ENCODE results near the gene FGFR2. TPM values are rescaled to one million over a fixed set of nuclear protein-coding genes. Genes with fewer than 3 reads are reported as not detected.

Gene FGFR2
- total and polyA plus RNA-seq, 2 of the 4 experiments (the other 2 are of a cell fraction) = not detected

- Histone ChIP-seq H3K56ac (ENCODE audit: extremely low read depth, insufficient read depth, low read length) (no peak overlapping the region), H3K4ac (ENCODE audit: low read depth, low read length) (no peak overlapping the region), H3K4me1 (ENCODE audit: control insufficient read depth, insufficient read depth, low read length) (no peaks in the 10 kb centered on the region), H3K23ac (ENCODE audit: low read depth, low read length) (no peak overlapping the region), H4K8ac (ENCODE audit: low read depth in 2 of 2, low read length in 2 of 2) (no peak overlapping the region), H3K4me3 (ENCODE audit: insufficient read depth, low read depth, low read length) (no peak overlapping the region), H2BK20ac (ENCODE audit: low read depth, low read length) (no peak overlapping the region), H4K20me1 (ENCODE audit: insufficient read depth, low read length) (no peaks in the 10 kb centered on the region), H3K14ac (replicated peaks; ENCODE audit: low read depth, low read length) (no peak overlapping the region), H3K9me3 (ENCODE audit: control insufficient read depth, insufficient read depth, low read length) (peaks cover 43% of the 10 kb centered on the region), H2BK15ac (ENCODE audit: low read depth, low read length) (no peak overlapping the region), H2AK9ac (replicated peaks; ENCODE audit: low read depth, low read length, poor library complexity) (no peak overlapping the region), H3K36me3 (ENCODE audit: control insufficient read depth, insufficient read depth, low read length) (no peaks in the 10 kb centered on the region), H2AFZ (replicated peaks; ENCODE audit: low read length, poor library complexity) (no peak overlapping the region), H4K5ac (ENCODE audit: low read depth, low read length) (no peak overlapping the region), H3K79me1 (ENCODE audit: low read depth in 1 of 2, low read length in 2 of 2) (no peaks in the 10 kb centered on the region), H4K91ac (ENCODE audit: insufficient read depth, low read depth, low read length) (no peak overlapping the region), H2BK120ac (ENCODE audit: low read depth, low read length) (no peak overlapping the region), H3K27me3 (ENCODE audit: control insufficient read depth, insufficient read depth, low read length) (no peaks in the 10 kb centered on the region), H3K4me2 (ENCODE audit: low read depth, low read length) (no peak overlapping the region), H3K27ac (ENCODE audit: insufficient read depth, low read length) (no peak overlapping the region), H3K9ac (ENCODE audit: low read depth, low read length) (no peak overlapping the region), H3K18ac (ENCODE audit: low read depth, low read length) (no peak overlapping the region), H2AK5ac (ENCODE audit: low read depth, low read length) (no peak overlapping the region), H2BK5ac (ENCODE audit: low read depth, low read length, poor library complexity, severe bottlenecking) (no peak overlapping the region), H3K9me1 (ENCODE audit: insufficient read depth, low read length) (no peaks in the 10 kb centered on the region)
- in situ Hi-C loops (cut with MboI; ENCODE audit: low sequenced_read_pairs) = no loop called here
- ATAC-seq (ENCODE audit: low read depth) (no peak), DNase-seq (no peak)
- TF ChIP-seq, protein P1, sequence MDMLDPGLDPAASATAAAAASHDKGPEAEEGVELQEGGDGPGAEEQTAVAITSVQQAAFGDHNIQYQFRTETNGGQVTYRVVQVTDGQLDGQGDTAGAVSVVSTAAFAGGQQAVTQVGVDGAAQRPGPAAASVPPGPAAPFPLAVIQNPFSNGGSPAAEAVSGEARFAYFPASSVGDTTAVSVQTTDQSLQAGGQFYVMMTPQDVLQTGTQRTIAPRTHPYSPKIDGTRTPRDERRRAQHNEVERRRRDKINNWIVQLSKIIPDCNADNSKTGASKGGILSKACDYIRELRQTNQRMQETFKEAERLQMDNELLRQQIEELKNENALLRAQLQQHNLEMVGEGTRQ (IDR thresholded peaks at IDR 0.05; ENCODE audit: low read depth, low read length) = no peak
- TF ChIP-seq SMC3 (IDR thresholded peaks at IDR 0.05; ENCODE audit: low read depth, low read length) (no peak), BHLHE40 (IDR thresholded peaks at IDR 0.05; ENCODE audit: low read depth, low read length) (no peak), MXI1 (IDR thresholded peaks at IDR 0.05; ENCODE audit: borderline replicate concordance, low read depth, low read length) (no peak), MAZ (IDR thresholded peaks at IDR 0.05; ENCODE audit: borderline replicate concordance, low read depth, low read length) (no peak), CEBPB (IDR thresholded peaks at IDR 0.05; ENCODE audit: low read depth, low read length) (no peak), POLR2A (IDR thresholded peaks at IDR 0.05; ENCODE audit: low read depth, low read length) (no peak), NFE2L2 (IDR thresholded peaks at IDR 0.05; ENCODE audit: low read depth, low read length) (no peak), RFX5 (IDR thresholded peaks at IDR 0.05; ENCODE audit: low read depth, low read length) (no peak), FOS (IDR thresholded peaks at IDR 0.05; ENCODE audit: low read depth, low read length) (no peak), CHD1 (IDR thresholded peaks at IDR 0.05; ENCODE audit: low read depth, low read length) (no peak), RCOR1 (IDR thresholded peaks at IDR 0.05; ENCODE audit: insufficient replicate concordance, low read length) (no peak), MAFK (IDR thresholded peaks at IDR 0.05; ENCODE audit: low read depth, low read length) (no peak), RAD21 (IDR thresholded peaks at IDR 0.05; ENCODE audit: low read length) (no peak)
- TF ChIP-seq, protein P2, sequence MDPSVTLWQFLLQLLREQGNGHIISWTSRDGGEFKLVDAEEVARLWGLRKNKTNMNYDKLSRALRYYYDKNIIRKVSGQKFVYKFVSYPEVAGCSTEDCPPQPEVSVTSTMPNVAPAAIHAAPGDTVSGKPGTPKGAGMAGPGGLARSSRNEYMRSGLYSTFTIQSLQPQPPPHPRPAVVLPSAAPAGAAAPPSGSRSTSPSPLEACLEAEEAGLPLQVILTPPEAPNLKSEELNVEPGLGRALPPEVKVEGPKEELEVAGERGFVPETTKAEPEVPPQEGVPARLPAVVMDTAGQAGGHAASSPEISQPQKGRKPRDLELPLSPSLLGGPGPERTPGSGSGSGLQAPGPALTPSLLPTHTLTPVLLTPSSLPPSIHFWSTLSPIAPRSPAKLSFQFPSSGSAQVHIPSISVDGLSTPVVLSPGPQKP (IDR thresholded peaks at IDR 0.05; ENCODE audit: borderline replicate concordance, low read depth, low read length) = no peak
- TF ChIP-seq, protein P3, sequence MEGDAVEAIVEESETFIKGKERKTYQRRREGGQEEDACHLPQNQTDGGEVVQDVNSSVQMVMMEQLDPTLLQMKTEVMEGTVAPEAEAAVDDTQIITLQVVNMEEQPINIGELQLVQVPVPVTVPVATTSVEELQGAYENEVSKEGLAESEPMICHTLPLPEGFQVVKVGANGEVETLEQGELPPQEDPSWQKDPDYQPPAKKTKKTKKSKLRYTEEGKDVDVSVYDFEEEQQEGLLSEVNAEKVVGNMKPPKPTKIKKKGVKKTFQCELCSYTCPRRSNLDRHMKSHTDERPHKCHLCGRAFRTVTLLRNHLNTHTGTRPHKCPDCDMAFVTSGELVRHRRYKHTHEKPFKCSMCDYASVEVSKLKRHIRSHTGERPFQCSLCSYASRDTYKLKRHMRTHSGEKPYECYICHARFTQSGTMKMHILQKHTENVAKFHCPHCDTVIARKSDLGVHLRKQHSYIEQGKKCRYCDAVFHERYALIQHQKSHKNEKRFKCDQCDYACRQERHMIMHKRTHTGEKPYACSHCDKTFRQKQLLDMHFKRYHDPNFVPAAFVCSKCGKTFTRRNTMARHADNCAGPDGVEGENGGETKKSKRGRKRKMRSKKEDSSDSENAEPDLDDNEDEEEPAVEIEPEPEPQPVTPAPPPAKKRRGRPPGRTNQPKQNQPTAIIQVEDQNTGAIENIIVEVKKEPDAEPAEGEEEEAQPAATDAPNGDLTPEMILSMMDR (conservative IDR thresholded peaks at IDR 0.05; ENCODE audit: low read depth, low read length) = no peak
- POLR2A ChIA-PET (ENCODE audit: unreplicated experiment) = interaction anchor here (0.6 kb wide), 1 partner anchor 331 kb away, joined by 3 read pairs; no protein-coding TSS in a partner anchor
- dilution Hi-C loops (cut with HindIII; ENCODE audit: low sequenced_read_pairs, unreplicated experiment) = no loop called here
- CTCF ChIA-PET = no interaction called here
- intact Hi-C loops (cut with micrococcal nuclease) = no loop called here
- BruUV-seq (replicated peaks) = no TSS peak
- 60% methylated on average over 1 of the region's 14 CpGs; no CpG with 5 or more reads in 1 of the 2 experiments for WGBS, 2 experiments (ENCODE audit: extremely low coverage in 2 of 2, insufficient read length in 1 of 2)
These were observed 133.0 kb downstream of the FGFR2 start for GRCh38 chr10:121465215-121465614.

All from IMR-90 (cell line).